H1 (cell line): ENCODE measurements around the gene MAP7D1. TPM values are rescaled to one million over a fixed set of nuclear protein-coding genes. Genes with fewer than 3 reads are reported as not detected.

Source experiments
- polyA plus RNA-seq, 7 experiments: library from polyadenylated mRNA; depleted of rRNA in 3 of 7; stranded (reverse) in 5 of 7; unstranded in 2 of 7; fragments of >200 nt in 5 of 7; fragments of 200-250 nt in 2 of 7; gene quantifications; 1 replicate in 5 of 7; 2 replicates in 1 of 7; 4 replicates in 1 of 7; pipeline versions ENCODE4 v1.2.1 to v1.2.3, GENCODE V29; 2011 to 2013; ENCODE audit warnings: missing spikeins in 2 of 7, mixed read lengths in 2 of 7
- total RNA-seq: library from RNA; stranded (reverse); fragmentation: NEBNext Ultra II Directional; extraction: Animal tissue kit (Norgen Biotek cat#: 25700); gene quantifications from 2 replicates; pipeline ENCODE4 v1.2.1, GENCODE V29; 2021
- TF ChIP-seq, protein P1 (sequence below): fragments of 300-600 bp; sonication (generic); IDR thresholded peaks from 2 replicates; pipeline ENCODE4 v1.7.1; 2012; ENCODE audit warnings: low read length, moderate library complexity, mild to moderate bottlenecking, inconsistent platforms; ENCODE audit not compliant: insufficient replicate concordance

Gene MAP7D1
- total and polyA plus RNA-seq, 2 of the 8 experiments (the other 6 are each of a cell fraction or from before 2014, with no cell fraction given), result 18.2 to 52.4 TPM

GRCh38 chr1:36223381-36223995 is 67.5 kb downstream of the MAP7D1 start (continued):
- TF ChIP-seq, protein P1, sequence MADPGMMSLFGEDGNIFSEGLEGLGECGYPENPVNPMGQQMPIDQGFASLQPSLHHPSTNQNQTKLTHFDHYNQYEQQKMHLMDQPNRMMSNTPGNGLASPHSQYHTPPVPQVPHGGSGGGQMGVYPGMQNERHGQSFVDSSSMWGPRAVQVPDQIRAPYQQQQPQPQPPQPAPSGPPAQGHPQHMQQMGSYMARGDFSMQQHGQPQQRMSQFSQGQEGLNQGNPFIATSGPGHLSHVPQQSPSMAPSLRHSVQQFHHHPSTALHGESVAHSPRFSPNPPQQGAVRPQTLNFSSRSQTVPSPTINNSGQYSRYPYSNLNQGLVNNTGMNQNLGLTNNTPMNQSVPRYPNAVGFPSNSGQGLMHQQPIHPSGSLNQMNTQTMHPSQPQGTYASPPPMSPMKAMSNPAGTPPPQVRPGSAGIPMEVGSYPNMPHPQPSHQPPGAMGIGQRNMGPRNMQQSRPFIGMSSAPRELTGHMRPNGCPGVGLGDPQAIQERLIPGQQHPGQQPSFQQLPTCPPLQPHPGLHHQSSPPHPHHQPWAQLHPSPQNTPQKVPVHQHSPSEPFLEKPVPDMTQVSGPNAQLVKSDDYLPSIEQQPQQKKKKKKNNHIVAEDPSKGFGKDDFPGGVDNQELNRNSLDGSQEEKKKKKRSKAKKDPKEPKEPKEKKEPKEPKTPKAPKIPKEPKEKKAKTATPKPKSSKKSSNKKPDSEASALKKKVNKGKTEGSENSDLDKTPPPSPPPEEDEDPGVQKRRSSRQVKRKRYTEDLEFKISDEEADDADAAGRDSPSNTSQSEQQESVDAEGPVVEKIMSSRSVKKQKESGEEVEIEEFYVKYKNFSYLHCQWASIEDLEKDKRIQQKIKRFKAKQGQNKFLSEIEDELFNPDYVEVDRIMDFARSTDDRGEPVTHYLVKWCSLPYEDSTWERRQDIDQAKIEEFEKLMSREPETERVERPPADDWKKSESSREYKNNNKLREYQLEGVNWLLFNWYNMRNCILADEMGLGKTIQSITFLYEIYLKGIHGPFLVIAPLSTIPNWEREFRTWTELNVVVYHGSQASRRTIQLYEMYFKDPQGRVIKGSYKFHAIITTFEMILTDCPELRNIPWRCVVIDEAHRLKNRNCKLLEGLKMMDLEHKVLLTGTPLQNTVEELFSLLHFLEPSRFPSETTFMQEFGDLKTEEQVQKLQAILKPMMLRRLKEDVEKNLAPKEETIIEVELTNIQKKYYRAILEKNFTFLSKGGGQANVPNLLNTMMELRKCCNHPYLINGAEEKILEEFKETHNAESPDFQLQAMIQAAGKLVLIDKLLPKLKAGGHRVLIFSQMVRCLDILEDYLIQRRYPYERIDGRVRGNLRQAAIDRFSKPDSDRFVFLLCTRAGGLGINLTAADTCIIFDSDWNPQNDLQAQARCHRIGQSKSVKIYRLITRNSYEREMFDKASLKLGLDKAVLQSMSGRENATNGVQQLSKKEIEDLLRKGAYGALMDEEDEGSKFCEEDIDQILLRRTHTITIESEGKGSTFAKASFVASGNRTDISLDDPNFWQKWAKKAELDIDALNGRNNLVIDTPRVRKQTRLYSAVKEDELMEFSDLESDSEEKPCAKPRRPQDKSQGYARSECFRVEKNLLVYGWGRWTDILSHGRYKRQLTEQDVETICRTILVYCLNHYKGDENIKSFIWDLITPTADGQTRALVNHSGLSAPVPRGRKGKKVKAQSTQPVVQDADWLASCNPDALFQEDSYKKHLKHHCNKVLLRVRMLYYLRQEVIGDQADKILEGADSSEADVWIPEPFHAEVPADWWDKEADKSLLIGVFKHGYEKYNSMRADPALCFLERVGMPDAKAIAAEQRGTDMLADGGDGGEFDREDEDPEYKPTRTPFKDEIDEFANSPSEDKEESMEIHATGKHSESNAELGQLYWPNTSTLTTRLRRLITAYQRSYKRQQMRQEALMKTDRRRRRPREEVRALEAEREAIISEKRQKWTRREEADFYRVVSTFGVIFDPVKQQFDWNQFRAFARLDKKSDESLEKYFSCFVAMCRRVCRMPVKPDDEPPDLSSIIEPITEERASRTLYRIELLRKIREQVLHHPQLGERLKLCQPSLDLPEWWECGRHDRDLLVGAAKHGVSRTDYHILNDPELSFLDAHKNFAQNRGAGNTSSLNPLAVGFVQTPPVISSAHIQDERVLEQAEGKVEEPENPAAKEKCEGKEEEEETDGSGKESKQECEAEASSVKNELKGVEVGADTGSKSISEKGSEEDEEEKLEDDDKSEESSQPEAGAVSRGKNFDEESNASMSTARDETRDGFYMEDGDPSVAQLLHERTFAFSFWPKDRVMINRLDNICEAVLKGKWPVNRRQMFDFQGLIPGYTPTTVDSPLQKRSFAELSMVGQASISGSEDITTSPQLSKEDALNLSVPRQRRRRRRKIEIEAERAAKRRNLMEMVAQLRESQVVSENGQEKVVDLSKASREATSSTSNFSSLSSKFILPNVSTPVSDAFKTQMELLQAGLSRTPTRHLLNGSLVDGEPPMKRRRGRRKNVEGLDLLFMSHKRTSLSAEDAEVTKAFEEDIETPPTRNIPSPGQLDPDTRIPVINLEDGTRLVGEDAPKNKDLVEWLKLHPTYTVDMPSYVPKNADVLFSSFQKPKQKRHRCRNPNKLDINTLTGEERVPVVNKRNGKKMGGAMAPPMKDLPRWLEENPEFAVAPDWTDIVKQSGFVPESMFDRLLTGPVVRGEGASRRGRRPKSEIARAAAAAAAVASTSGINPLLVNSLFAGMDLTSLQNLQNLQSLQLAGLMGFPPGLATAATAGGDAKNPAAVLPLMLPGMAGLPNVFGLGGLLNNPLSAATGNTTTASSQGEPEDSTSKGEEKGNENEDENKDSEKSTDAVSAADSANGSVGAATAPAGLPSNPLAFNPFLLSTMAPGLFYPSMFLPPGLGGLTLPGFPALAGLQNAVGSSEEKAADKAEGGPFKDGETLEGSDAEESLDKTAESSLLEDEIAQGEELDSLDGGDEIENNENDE, result no peak
